Measurements from ENCODE around the gene TNNI3K. TPM values are rescaled to one million over a fixed set of nuclear protein-coding genes. Genes with fewer than 3 reads are reported as not detected.

Gene TNNI3K
- total RNA-seq, 2 experiments from 2014 or later, result not detected

DNA sequence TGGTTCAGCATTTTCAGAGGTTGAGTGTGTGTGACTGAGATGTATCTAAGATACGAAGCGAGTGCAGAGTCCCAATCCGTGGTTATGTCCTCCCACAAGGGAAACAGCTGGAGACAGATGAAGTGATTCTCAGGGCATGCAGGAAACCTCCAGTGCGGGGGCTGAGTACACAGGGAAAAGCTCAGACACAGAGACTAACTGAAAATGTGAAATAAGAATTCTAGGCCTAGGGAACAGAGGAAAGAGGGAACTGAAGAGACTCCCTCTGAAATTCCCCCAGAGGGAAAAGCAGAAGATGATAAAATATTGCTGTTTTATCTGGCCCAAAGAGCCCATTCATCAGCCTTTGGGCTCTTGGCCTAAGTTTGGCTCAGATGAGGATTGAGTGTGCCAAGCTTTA, 160.4 kb downstream of the TNNI3K start:
- peaks cover 5% of the 10 kb centered on the region for H3K27me3 Mint-ChIP-seq

DNA sequence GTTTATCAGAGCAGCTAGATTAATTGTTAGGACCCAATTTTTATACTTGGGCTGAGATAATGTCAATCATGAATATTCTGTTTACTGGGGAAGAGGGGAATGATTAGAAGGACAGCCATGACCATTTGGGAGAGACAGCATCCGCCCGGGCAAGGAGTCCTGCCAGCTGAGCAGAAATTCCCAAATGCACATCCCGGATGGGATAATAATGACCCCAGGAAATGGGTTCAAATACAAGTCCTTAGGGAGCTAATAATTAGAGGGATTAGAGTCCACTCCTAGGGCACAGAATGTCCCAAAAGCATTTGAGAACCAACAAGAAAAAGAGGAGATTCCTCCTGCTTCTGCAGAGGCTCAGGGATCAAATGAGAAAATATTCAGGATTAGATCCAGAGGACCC, 161.3 kb downstream of the TNNI3K start:
- Mint-ChIP-seq H3K27ac (no peak overlapping the region), H3K4me1 (no peaks in the 10 kb centered on the region)

More for the DNA sequence above, 160.4 kb downstream of the TNNI3K start:
- DNase-seq, result no peak
- Mint-ChIP-seq H3K9me3 (no peaks in the 10 kb centered on the region), H3K36me3 (no peaks in the 10 kb centered on the region), H3K4me1 (no peaks in the 10 kb centered on the region), H3K4me3 (no peak overlapping the region), H3K27ac (no peak overlapping the region)

DNA sequence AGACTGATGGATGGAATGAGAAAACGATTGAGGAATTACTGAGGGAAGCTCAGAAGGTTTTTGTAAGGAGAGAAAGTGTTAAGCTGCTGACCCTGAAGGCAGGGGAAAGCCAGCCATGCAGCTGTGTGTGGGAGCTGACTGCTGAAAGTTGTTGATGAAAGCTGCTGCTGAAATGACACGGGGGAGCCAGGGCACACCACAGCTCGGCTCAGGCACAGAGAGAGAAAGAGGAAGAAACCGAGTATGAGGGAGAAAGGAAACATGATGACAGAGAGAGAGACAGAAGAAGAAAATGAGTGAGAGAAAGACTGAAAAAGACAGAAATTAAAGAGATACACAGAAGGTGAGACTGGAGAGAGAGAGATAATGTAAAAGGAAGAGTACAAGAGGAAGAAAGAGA, 161.7 kb downstream of the TNNI3K start:
- H3K36me3 Mint-ChIP-seq, result no peaks in the 10 kb centered on the region
- H3K4me1 Mint-ChIP-seq, result no peaks in the 10 kb centered on the region
- no peaks in the 10 kb centered on the region for H3K9me3 Mint-ChIP-seq
- no peak overlapping the region for H3K27ac Mint-ChIP-seq
- peaks cover 5% of the 10 kb centered on the region for H3K27me3 Mint-ChIP-seq
- no peak overlapping the region for H3K4me3 Mint-ChIP-seq
- DNase-seq, result no peak

More for the DNA sequence above, 161.3 kb downstream of the TNNI3K start:
- Mint-ChIP-seq H3K4me3 (no peak overlapping the region), H3K36me3 (no peaks in the 10 kb centered on the region), H3K9me3 (no peaks in the 10 kb centered on the region), H3K27me3 (peaks cover 5% of the 10 kb centered on the region)
- DNase-seq, result no peak

DNA sequence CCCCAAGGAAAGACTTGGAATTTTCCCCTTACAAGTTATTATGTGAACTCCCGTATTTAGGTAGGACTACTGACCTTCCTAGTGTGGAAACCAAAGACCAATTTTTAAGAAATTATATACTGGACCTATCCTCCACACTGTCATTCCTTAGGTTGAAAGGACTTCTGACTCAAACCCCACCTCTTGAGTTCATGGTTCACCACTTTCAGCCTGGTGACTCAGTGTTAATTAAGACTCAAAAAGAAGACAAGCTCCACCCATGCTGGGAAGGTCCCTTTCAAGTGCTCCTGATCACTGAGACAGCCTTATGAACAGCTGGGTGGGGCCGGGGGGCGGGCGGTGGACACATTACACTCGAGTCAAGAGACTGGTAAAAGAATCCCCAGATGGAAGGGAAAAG, 164.1 kb downstream of the TNNI3K start:
- Mint-ChIP-seq H3K27ac (no peak overlapping the region), H3K36me3 (no peaks in the 10 kb centered on the region), H3K4me1 (no peaks in the 10 kb centered on the region), H3K27me3 (peaks cover 5% of the 10 kb centered on the region), H3K9me3 (no peaks in the 10 kb centered on the region), H3K4me3 (no peak overlapping the region)
- DNase-seq, result no peak

DNA sequence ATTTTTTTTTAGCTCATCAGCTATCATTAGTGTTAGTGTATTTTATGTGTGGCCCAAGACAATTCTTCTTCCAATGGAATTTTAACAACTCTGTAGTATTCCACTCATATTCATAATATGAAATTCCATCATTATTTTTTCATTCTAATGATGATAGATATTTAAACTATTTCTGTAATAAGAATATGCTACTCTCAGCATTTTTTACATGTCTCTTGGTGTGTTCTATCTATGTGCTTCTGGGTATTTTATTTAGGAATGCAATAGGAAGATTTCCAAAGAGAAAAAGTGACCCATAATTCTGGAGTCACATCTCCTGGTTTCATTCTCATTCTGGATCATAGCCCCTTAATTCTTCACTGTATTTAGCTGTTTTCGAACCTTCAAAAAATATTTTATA, 167.7 kb downstream of the TNNI3K start:
- H3K9me3 Mint-ChIP-seq, result no peaks in the 10 kb centered on the region

DNA sequence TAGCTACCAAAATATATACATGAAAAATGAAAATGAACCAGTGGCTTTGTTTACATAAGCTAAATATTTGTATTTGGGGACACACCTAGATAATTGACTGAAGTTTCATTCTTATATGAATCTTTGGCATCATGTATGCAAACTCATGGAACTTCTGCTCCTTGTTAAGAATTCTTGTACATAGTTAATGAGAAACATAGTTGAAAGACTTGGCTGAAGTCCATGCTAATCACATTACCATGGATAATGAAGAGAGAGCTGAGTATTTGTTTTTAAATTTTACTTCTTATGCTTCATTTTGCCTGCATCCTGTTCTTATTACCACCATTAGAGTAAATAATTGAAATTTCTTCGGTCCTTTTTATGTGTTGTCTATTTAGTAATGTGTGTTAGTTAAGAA, 168.4 kb downstream of the TNNI3K start:
- no peak for DNase-seq
- no peaks in the 10 kb centered on the region for H3K36me3 Mint-ChIP-seq
- peaks cover 2% of the 10 kb centered on the region for H3K27me3 Mint-ChIP-seq
- H3K27ac Mint-ChIP-seq, result no peak overlapping the region
- no peaks in the 10 kb centered on the region for H3K4me1 Mint-ChIP-seq
- H3K9me3 Mint-ChIP-seq, result no peaks in the 10 kb centered on the region
- no peak overlapping the region for H3K4me3 Mint-ChIP-seq

More for the DNA sequence above, 167.7 kb downstream of the TNNI3K start:
- no peaks in the 10 kb centered on the region for H3K36me3 Mint-ChIP-seq
- H3K4me3 Mint-ChIP-seq, result no peak overlapping the region
- H3K4me1 Mint-ChIP-seq, result no peaks in the 10 kb centered on the region
- no peak for DNase-seq
- H3K27ac Mint-ChIP-seq, result no peak overlapping the region
- peaks cover 5% of the 10 kb centered on the region for H3K27me3 Mint-ChIP-seq

DNA sequence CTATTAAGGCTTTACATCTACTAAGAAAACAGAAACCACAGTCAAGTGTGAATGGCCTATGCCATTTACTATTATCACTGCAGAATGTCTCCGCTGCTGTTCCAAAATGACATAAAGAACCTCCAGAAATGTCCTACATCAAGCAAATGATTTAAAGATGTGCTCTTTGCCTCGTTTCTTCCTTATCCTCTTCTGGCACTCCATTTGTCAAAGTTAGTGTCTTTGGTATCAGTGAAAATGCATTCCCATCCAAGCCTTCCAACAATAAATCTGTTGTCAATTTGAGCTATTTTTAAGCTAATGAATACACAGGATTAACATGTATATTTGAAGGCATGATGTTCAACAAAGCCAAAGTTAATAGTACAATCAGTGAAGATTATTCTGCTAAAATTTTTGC, 171.6 kb downstream of the TNNI3K start:
- Mint-ChIP-seq H3K4me1 (no peaks in the 10 kb centered on the region), H3K9me3 (no peaks in the 10 kb centered on the region), H3K4me3 (no peak overlapping the region), H3K36me3 (no peaks in the 10 kb centered on the region), H3K27me3 (no peaks in the 10 kb centered on the region), H3K27ac (no peak overlapping the region)
- DNase-seq, result no peak

DNA sequence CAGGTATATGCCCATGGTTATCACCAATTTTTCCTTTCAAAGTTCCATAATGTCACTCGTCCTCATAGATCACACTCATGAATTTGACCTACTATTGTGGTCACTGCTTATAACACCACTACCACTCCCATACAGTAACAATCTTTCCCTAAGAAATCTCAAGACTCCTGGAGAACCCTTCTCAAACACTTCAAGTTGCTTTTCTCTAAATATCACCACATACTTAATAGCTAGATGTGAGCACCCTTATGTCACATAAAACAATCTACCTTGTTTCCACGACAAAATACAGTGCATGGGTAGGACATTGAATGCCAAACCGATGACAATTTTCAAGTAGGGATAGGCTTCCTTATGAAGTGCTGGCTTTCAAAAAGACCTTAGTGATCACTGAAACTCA, 172.7 kb downstream of the TNNI3K start:
- no peak overlapping the region for H3K4me3 Mint-ChIP-seq
- H3K27ac Mint-ChIP-seq, result no peak overlapping the region
- H3K36me3 Mint-ChIP-seq, result no peaks in the 10 kb centered on the region

DNA sequence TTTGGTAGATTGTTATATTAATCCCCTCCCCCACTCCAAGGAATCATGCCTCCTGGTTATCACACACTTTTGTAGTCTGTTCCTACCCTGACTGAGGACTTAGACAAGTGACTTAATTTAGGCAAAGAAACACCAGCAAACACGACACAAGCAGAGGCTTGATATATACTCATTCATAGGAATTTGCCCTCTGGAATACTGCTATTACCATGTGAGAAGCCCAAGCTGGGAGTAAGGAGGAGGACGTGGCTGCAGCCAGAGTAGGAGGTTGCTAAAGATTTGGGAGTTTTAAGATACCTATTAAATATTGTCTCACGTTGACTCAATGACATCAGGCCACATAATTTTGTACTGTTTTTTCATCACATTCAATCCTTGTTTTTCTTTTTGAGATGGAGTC, 177.1 kb downstream of the TNNI3K start:
- Mint-ChIP-seq H3K36me3 (no peaks in the 10 kb centered on the region), H3K4me1 (no peaks in the 10 kb centered on the region), H3K27ac (no peak overlapping the region), H3K9me3 (no peaks in the 10 kb centered on the region), H3K27me3 (peaks cover 3% of the 10 kb centered on the region), H3K4me3 (no peak overlapping the region)
- DNase-seq, result no peak

More for the DNA sequence above, 172.7 kb downstream of the TNNI3K start:
- H3K27me3 Mint-ChIP-seq, result peaks cover 3% of the 10 kb centered on the region
- H3K9me3 Mint-ChIP-seq, result no peaks in the 10 kb centered on the region
- no peaks in the 10 kb centered on the region for H3K4me1 Mint-ChIP-seq
- no peak for DNase-seq

DNA sequence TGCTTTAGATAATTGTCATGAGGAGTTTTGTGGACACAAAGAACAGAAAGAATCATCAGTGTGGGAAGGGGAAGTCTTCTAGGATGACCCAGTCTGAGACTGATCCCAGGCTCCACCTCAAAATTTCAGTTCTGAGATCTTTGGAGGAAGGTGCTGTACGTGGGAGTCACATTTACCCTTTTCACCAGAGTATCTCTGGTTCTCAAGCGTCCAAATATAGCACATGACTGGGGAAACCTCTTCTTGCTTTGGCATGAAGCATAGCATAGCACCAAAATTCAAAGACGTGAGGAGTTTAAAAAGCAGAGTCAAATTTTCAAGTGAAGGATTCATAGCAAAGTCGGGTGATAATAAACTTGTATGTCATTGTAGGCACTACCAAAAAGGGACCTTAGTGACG, 180.7 kb downstream of the TNNI3K start:
- Mint-ChIP-seq H3K36me3 (no peaks in the 10 kb centered on the region), H3K4me1 (no peaks in the 10 kb centered on the region), H3K4me3 (no peak overlapping the region), H3K27ac (no peak overlapping the region), H3K9me3 (no peaks in the 10 kb centered on the region), H3K27me3 (peaks cover 3% of the 10 kb centered on the region)
- DNase-seq, result no peak

DNA sequence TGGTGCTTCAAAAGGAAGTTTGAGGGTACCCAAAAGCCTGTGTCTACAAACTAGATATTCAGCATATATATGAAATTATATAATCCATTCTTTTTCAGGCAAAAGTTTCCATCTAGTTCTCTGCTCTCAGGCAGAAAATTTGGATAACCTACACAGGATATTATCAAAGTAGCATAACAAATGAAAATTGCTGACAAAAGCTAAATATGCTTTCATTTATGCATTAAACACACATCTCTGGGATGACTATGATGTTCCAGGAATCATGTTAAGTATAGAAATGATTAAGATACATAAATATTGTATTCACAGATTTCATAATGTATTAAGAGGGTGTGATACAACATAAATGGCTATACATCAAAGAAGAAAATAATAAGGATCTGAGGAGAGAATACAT, 184.4 kb downstream of the TNNI3K start:
- Mint-ChIP-seq H3K4me1 (no peaks in the 10 kb centered on the region), H3K36me3 (no peaks in the 10 kb centered on the region), H3K4me3 (no peak overlapping the region), H3K27ac (no peak overlapping the region), H3K9me3 (no peaks in the 10 kb centered on the region), H3K27me3 (no peaks in the 10 kb centered on the region)
- DNase-seq, result no peak

DNA sequence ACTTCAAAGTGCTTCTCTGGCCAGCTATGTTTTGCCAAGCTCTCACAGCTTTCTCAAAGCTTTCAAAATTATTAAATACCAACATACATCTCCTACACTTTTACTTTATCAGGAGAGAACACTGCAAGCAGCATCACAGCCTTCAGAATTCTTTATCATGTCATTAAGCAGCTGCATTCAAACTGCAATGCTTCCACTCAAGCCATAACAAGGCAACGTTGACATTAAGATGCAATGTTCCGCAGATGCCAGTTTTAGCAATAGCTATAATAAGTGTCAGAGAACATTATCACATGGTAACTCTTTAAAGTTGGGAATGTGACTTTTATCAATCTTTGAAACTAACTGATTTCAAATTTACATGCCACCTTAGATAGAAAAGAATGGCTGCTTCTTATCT, 185.3 kb downstream of the TNNI3K start:
- Mint-ChIP-seq H3K36me3 (no peaks in the 10 kb centered on the region), H3K9me3 (no peaks in the 10 kb centered on the region), H3K4me1 (no peaks in the 10 kb centered on the region), H3K4me3 (no peak overlapping the region), H3K27me3 (no peaks in the 10 kb centered on the region), H3K27ac (no peak overlapping the region)
- DNase-seq, result no peak

DNA sequence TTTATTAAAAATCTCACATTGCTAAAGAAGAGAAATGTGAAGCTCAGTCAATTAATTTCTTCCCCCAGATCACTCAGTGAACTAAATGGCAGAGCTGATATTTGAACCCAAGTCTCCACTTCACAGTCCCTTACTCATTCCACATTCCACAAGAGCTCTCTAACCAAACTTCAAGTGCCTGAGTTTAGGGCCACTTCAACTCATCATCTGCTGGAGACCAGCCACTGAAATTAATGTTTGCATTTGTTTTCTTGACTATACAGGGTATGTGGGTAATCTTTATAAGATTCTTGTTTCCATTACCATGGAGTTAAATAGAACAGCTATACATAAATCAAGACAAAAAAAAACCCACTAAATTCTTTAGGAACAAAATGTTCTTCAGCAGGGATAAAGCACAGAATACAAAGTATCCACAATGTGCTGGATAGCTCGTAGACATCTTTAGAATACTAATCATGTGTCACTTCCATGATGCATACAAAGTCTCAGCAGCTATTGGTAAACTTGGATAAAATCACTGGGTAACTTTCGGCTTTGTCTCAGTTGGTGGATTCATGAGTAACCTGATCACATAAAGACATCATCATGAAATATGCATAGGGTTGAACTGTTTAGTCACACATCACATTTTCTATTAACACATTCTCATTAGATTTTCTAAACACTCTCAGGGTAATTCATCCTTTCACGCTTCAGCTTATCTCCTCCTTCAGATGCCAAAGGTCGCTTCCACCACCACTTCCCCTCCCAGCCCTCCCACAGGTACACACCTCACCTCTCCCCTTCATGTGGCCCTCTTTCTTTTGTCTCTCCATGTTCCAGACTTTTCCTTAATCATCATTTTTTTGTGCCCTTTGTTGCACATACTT, 187.5 kb downstream of the TNNI3K start:
- H3K9me3 Mint-ChIP-seq, result no peaks in the 10 kb centered on the region
- no peak for DNase-seq
- H3K27me3 Mint-ChIP-seq, result no peaks in the 10 kb centered on the region
- no peaks in the 10 kb centered on the region for H3K36me3 Mint-ChIP-seq
- H3K4me1 Mint-ChIP-seq, result no peaks in the 10 kb centered on the region
- H3K27ac Mint-ChIP-seq, result no peak overlapping the region
- no peak overlapping the region for H3K4me3 Mint-ChIP-seq

DNA sequence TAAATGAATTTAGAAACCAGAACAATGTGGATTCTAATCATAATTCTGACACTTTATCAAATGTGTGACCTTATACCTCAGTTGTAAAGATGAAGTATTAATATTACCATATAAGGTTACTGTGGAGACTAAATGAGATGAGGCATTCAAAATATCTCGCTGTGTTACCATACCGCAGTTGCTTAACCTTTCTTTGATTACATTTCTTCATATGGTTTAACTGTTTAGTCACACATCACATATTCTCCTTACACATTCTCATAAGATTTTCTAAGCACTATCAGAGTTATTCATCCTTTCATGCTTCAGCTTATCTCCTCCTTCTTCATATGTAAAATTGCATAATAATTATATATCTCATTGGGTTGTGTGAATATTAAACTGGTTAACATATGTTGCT, 188.3 kb downstream of the TNNI3K start:
- no peaks in the 10 kb centered on the region for H3K9me3 Mint-ChIP-seq
- H3K4me3 Mint-ChIP-seq, result no peak overlapping the region
- H3K36me3 Mint-ChIP-seq, result no peaks in the 10 kb centered on the region
- no peaks in the 10 kb centered on the region for H3K27me3 Mint-ChIP-seq
- no peak for DNase-seq
- no peak overlapping the region for H3K27ac Mint-ChIP-seq
- no peaks in the 10 kb centered on the region for H3K4me1 Mint-ChIP-seq

DNA sequence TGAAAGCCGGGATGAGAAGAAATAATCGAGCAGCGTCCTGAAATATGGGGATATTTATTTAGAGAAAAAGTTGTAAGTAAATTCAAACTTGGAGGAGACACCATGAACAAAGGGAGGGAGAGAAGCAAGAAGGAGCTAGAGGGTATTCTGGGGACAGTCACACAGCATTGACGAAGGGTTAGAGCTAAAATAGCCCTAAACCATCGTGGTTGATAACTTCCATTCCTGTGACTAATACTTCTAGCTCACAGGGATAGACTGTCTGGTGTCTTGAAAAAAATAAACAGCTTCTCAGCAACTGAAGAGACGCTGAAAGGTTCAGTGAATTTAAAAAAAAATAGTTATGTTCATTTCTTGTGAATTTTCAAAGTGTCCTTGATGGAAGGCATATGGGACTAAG, 190.5 kb downstream of the TNNI3K start:
- Mint-ChIP-seq H3K4me3 (no peak overlapping the region), H3K36me3 (no peaks in the 10 kb centered on the region), H3K27ac (no peak overlapping the region), H3K4me1 (no peaks in the 10 kb centered on the region), H3K9me3 (no peaks in the 10 kb centered on the region), H3K27me3 (no peaks in the 10 kb centered on the region)
- DNase-seq, result no peak

DNA sequence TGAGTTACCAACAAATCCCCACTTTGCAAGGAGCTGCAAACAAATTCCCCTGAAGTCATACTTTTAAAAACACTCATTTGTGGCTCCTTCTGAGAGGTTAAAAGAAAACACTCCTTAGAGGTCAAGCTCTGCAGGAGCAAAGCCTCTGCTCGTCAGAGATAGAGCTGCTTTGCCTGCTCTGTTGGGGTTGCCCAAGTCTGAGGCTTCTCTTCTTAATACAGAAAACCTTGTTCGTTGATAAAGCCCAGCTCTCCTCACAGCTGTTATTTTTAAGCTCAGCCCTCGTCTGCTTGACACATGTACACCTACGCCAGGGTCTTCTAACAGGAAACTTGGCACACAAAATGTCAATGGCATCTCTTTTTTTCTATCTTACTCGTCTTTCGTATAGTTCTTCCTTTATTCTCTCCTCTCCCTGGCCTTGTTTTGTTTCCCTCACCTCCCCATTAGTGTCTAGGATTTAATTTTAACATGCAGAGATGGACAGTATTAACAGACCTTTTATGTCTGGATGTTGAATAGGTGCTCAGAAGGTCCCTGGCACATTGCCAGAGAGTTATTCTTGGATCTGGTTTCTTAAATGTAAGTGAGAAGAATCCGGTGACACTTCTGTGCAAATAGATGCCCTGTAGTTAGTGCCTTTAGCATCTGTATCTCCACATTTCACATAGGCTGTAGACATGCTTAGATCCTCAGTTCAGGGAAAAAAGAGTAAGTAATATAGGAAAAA, 191.2 kb downstream of the TNNI3K start:
- Mint-ChIP-seq H3K4me3 (no peak overlapping the region), H3K27ac (no peak overlapping the region), H3K9me3 (no peaks in the 10 kb centered on the region), H3K27me3 (no peaks in the 10 kb centered on the region), H3K36me3 (no peaks in the 10 kb centered on the region), H3K4me1 (no peaks in the 10 kb centered on the region)
- DNase-seq, result no peak
